PC-9 (cell line): ENCODE results near the gene MRPL34. TPM values are rescaled to one million over a fixed set of nuclear protein-coding genes. Genes with fewer than 3 reads are reported as not detected.

Experiments used
- BruUV-seq: library from RNA; stranded (reverse); fragments of 400-500 nt; replicated peaks from 2 replicates; lab custom pipeline; 2021; lab: Mats Ljungman, UMichigan
- CTCF ChIA-PET: fragments of 300-600 bp; sonication (Branson Sonifier 250); formaldehyde crosslinking; loops from one replicate; lab custom pipeline; 2022; ENCODE audit warnings: antibody characterized with exemption; lab: Charles Lee
- POLR2A ChIA-PET: fragments of 300-600 bp; sonication (Branson Sonifier 250); formaldehyde crosslinking; loops from one replicate; lab custom pipeline; 2022; ENCODE audit warnings: antibody characterized with exemption; ENCODE audit not compliant: unreplicated experiment; lab: Charles Lee
- DNase-seq, 2 experiments: peaks; one replicate each; pipeline versions ENCODE4 v3.0.0 to v3.0.0-alpha.2; 2015 to 2022; ENCODE audit warnings: mixed read lengths in 1 of 2
- H2AFZ ChIP-seq: fragments of 200-600 bp; sonication (generic); 2 replicates; pipeline ENCODE4 v1.8.1; 2017; ENCODE audit warnings: antibody characterized with exemption
- H3F3A ChIP-seq: fragments of 200-600 bp; sonication (generic); 2 replicates; pipeline ENCODE4 v1.8.1; 2017; ENCODE audit warnings: antibody characterized with exemption, mild to moderate bottlenecking, low read depth; ENCODE audit not compliant: insufficient read depth
- H3K27ac ChIP-seq: fragments of 200-600 bp; sonication (generic); 2 replicates; pipeline ENCODE4 v1.6.1; 2016; ENCODE audit warnings: mixed run types
- H3K27me3 ChIP-seq: fragments of 200-600 bp; sonication (generic); 2 replicates; pipeline ENCODE4 v1.6.1; 2016; ENCODE audit warnings: low read depth, mixed run types; ENCODE audit not compliant: insufficient read depth
- H3K36me3 ChIP-seq: fragments of 200-600 bp; sonication (generic); 2 replicates; pipeline ENCODE4 v1.6.1; 2016; ENCODE audit warnings: low read depth, mixed run types
- H3K4me1 ChIP-seq: fragments of 200-600 bp; sonication (generic); replicated peaks from 2 replicates; pipeline ENCODE4 v1.6.1; 2016; ENCODE audit warnings: mixed run types; ENCODE audit not compliant: insufficient read depth
- H3K4me2 ChIP-seq: fragments of 200-600 bp; sonication (generic); 2 replicates; pipeline ENCODE4 v1.6.1; 2017; ENCODE audit warnings: mixed run types
- H3K4me3 ChIP-seq: fragments of 200-600 bp; sonication (generic); 2 replicates; pipeline ENCODE4 v1.6.1; 2016; ENCODE audit warnings: mixed run types
- H3K79me2 ChIP-seq: fragments of 200-600 bp; sonication (generic); 2 replicates; pipeline ENCODE4 v1.6.1; 2017; ENCODE audit warnings: low read depth, mixed run types
- H3K9me2 ChIP-seq: fragments of 200-600 bp; sonication (generic); 2 replicates; pipeline ENCODE4 v1.8.1; 2017; ENCODE audit warnings: mild to moderate bottlenecking; ENCODE audit not compliant: insufficient read depth
- H3K9me3 ChIP-seq: fragments of 200-600 bp; sonication (generic); 2 replicates; pipeline ENCODE4 v1.8.1; 2016; ENCODE audit warnings: low read depth; ENCODE audit not compliant: insufficient read depth
- H4K20me1 ChIP-seq: fragments of 200-600 bp; sonication (generic); 2 replicates; pipeline ENCODE4 v1.8.1; 2017; ENCODE audit not compliant: insufficient read depth
- EZH2 ChIP-seq: fragments of 200-600 bp; sonication (generic); IDR thresholded peaks from 2 replicates; pipeline ENCODE4 v1.8.0; 2017; ENCODE audit warnings: antibody characterized with exemption, low read depth
- intact Hi-C: fragments of 100-400 bp; cut with micrococcal nuclease; formaldehyde crosslinking; loops from one replicate; pipeline ENCODE4 v1.10.0; 2022; ENCODE audit not compliant: unreplicated experiment
- total RNA-seq: library from RNA; stranded (reverse); gene quantifications from 2 replicates; pipeline ENCODE4 v1.2.3, GENCODE V29; 2021
- TF ChIP-seq, protein P1 (sequence below): fragments of 200-600 bp; sonication (generic); conservative IDR thresholded peaks from 2 replicates; pipeline ENCODE4 v1.6.1; 2017; ENCODE audit warnings: mixed run types, antibody characterized with exemption, mild to moderate bottlenecking, moderate library complexity

Gene MRPL34
- total RNA-seq, 1 experiment from 2014 or later, result 64.8 TPM

DNA sequence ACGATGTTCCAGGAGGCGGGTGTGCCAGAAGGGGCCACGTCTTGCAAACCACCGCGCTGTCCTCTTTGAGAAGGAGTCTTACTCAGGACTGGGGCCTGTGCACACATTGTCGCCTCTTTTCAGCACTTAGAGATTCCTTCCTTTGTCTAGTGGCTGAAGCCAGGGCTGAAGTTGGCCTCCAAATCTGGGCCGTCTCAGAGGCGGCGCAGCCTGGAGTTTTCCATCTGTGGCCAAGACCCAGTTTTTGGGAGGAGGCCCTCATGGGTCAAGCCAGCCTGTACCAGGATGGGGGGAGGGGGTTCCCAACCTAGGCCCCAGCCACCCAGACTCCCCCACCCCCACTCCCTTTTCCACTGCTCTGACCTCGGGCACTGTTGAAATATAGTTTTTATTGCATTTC lies 17.2 kb downstream of the MRPL34 start:
- H2AFZ ChIP-seq, result no peak overlapping the region
- intact Hi-C loops, result no loop called here
- H3K79me2 ChIP-seq, result peaks cover 15% of the 10 kb centered on the region
- no peak for TF ChIP-seq EZH2
- TF ChIP-seq, protein P1, sequence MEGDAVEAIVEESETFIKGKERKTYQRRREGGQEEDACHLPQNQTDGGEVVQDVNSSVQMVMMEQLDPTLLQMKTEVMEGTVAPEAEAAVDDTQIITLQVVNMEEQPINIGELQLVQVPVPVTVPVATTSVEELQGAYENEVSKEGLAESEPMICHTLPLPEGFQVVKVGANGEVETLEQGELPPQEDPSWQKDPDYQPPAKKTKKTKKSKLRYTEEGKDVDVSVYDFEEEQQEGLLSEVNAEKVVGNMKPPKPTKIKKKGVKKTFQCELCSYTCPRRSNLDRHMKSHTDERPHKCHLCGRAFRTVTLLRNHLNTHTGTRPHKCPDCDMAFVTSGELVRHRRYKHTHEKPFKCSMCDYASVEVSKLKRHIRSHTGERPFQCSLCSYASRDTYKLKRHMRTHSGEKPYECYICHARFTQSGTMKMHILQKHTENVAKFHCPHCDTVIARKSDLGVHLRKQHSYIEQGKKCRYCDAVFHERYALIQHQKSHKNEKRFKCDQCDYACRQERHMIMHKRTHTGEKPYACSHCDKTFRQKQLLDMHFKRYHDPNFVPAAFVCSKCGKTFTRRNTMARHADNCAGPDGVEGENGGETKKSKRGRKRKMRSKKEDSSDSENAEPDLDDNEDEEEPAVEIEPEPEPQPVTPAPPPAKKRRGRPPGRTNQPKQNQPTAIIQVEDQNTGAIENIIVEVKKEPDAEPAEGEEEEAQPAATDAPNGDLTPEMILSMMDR, result no peak
- H3K9me2 ChIP-seq, result no peaks in the 10 kb centered on the region
- no peak for DNase-seq
- H3F3A ChIP-seq, result peaks cover 47% of the 10 kb centered on the region
- H3K4me2 ChIP-seq, result no peak overlapping the region
- H3K4me1 ChIP-seq, result peaks cover 27% of the 10 kb centered on the region
- no peak overlapping the region for H3K27ac ChIP-seq
- ChIA-PET POLR2A (no interaction called here), CTCF (no interaction called here)
- peaks cover 16% of the 10 kb centered on the region; the same call in 1 of the 2 replicates for H3K36me3 ChIP-seq
- no TSS peak for BruUV-seq
- no peaks in the 10 kb centered on the region for H3K27me3 ChIP-seq
- H3K4me3 ChIP-seq, result no peak overlapping the region
- no peaks in the 10 kb centered on the region for H3K9me3 ChIP-seq
- H4K20me1 ChIP-seq, result peaks cover 12% of the 10 kb centered on the region; the same call in 1 of the 2 replicates

GRCh38 chr19:17323300-17323963 lies 17.8 kb downstream of the MRPL34 start:
- Histone ChIP-seq H3F3A (peaks cover 45% of the 10 kb centered on the region), H3K27me3 (no peaks in the 10 kb centered on the region), H3K9me2 (no peaks in the 10 kb centered on the region), H3K79me2 (peaks cover 9% of the 10 kb centered on the region), H3K4me3 (no peak overlapping the region), H3K4me2 (no peak overlapping the region), H3K27ac (no peak overlapping the region), H3K36me3 (peaks cover 16% of the 10 kb centered on the region; the same call in 1 of the 2 replicates), H2AFZ (no peak overlapping the region), H3K9me3 (no peaks in the 10 kb centered on the region), H3K4me1 (peaks cover 23% of the 10 kb centered on the region), H4K20me1 (peaks cover 12% of the 10 kb centered on the region; the same call in 1 of the 2 replicates)
- TF ChIP-seq, protein P1, result no peak
- no peak for TF ChIP-seq EZH2
- ChIA-PET CTCF (no interaction called here), POLR2A (no interaction called here)
- no TSS peak for BruUV-seq
- intact Hi-C loops, result no loop called here
- DNase-seq, result no peak

DNA sequence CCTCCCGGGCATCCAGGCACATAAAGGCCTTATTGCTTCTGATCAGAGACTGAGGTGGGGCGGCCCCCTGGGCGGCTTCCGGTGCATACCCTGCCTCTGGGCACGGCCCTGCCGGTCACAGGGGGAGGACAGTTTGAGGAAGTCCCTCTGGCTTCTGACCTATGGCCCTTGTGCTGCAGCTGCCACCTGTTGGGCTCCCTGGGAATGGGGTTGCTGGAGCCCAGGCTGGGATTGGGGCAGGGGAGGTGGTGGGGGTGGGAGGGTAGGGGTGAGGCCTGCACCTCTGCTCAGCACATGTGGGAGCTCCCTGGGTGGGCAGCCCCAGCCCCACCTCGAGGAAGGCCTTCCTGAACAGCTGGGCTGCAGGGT lies 18.3 kb downstream of the MRPL34 start:
- Histone ChIP-seq H3K27me3 (no peaks in the 10 kb centered on the region), H3F3A (peaks cover 45% of the 10 kb centered on the region), H3K27ac (no peak overlapping the region), H3K4me2 (no peak overlapping the region), H3K79me2 (peaks cover 4% of the 10 kb centered on the region), H3K36me3 (peaks cover 11% of the 10 kb centered on the region; the same call in 1 of the 2 replicates), H3K9me3 (no peaks in the 10 kb centered on the region), H3K9me2 (no peaks in the 10 kb centered on the region), H3K4me1 (peaks cover 23% of the 10 kb centered on the region), H2AFZ (no peak overlapping the region), H3K4me3 (no peak overlapping the region), H4K20me1 (peaks cover 12% of the 10 kb centered on the region; the same call in 1 of the 2 replicates)
- ChIA-PET CTCF (no interaction called here), POLR2A (interaction anchor here (0.5 kb wide), 1 partner anchor 15 kb away, joined by 11 read pairs; no protein-coding TSS in a partner anchor)
- no TSS peak for BruUV-seq
- TF ChIP-seq, protein P1, result no peak
- no peak for TF ChIP-seq EZH2
- intact Hi-C loops, result no loop called here
- no peak for DNase-seq
